ENCODE measurements around the gene SIRT2.

DNA sequence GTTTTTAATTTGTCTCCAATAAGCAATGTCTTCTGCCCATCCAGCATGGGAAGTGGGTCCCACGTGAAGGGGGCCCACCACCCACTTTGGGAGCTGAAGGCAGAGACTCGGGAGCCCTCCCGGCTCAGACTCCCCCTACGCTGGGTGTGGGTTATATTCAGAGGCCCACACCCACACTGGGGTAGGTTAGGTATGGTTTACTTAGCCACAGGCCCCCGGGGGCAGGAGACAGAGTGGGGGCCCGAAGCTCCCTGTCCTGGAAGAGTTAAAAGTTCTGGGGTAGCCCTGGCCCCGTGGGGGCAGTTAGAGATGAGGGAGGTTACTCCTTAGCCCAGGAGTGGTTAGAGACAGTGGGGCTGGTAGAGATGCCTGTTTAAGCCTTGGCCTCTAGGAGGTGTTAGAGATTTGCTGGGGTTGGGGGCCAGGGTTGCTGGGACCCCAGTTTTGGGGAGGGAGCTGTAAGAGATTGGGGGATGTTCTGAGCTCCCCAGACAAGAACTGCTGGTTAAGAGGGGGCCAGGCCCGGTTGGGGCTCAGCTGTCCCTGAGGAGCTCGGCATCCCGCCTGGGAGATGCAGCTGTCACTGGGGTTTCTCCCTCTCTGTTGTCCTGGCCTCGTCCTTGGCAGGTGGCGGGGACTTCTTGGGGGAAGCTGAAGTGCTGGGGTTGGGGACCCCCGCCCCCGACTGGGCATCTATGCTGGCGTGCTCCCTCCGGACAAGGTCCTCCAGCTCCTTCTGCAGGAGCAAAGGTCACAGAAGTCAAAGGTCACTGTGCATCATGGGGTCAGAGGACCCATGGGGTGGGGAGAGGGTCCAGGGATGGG lies 20.6 kb downstream of the SIRT2 start:
- TF ChIP-seq, protein P1, sequence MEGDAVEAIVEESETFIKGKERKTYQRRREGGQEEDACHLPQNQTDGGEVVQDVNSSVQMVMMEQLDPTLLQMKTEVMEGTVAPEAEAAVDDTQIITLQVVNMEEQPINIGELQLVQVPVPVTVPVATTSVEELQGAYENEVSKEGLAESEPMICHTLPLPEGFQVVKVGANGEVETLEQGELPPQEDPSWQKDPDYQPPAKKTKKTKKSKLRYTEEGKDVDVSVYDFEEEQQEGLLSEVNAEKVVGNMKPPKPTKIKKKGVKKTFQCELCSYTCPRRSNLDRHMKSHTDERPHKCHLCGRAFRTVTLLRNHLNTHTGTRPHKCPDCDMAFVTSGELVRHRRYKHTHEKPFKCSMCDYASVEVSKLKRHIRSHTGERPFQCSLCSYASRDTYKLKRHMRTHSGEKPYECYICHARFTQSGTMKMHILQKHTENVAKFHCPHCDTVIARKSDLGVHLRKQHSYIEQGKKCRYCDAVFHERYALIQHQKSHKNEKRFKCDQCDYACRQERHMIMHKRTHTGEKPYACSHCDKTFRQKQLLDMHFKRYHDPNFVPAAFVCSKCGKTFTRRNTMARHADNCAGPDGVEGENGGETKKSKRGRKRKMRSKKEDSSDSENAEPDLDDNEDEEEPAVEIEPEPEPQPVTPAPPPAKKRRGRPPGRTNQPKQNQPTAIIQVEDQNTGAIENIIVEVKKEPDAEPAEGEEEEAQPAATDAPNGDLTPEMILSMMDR (IDR thresholded peaks at IDR 0.05), result no peak
- TF ChIP-seq POLR2A (IDR thresholded peaks at IDR 0.05), result no peak

Measured in body of pancreas (tissue), 4 donors.